NCI-H187 (cell line): Measurements from ENCODE around the gene PLCG2.
"Not testable (repeated sequence)": the region's sequence is repeated elsewhere in the genome, so short reads cannot be mapped to it uniquely, and the experiment has no call there.

Experiments used
- DNase-seq, 2 experiments: peaks; one replicate each; lab custom pipeline; 2025; lab: John Stamatoyannopoulos, UW

PLCG2 gene

DNA sequence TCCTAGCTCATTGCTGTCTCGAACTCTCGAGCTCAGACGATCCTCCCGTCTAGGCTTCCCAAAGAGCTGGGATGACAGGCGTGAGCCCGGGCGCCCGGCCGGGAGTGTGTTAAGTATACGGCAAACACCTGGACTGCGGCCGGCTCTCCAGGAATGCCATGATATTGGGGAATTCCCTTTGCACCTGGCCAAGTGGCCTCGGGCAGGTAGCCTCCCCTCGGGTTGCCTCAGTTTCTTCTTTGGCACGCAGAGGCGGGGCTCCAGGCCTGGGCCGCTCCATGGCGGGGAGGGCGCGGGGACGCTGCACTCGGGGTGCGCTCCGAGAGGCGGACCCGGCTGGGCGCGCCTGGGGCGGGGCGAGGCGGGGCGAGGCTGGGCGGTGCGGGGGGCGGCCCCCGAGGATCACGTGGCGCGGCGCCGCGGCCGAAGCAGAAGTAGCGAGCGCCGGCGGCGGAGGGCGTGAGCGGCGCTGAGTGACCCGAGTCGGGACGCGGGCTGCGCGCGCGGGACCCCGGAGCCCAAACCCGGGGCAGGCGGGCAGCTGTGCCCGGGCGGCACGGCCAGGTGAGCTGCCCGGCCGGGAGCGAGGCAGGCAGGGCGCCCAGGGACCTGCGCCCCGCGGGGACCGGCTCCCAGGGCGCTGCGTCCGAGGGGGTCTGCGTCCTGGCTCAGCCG, at the start of gene PLCG2:
TSS of gene PLCG2 (plus strand) at position 431 of the 675 bp plus-strand sequence. CDS start 6,699 bp downstream, outside the sequence.
- DNase-seq: peak in 1 of 2 experiments; percentile 4

DNA sequence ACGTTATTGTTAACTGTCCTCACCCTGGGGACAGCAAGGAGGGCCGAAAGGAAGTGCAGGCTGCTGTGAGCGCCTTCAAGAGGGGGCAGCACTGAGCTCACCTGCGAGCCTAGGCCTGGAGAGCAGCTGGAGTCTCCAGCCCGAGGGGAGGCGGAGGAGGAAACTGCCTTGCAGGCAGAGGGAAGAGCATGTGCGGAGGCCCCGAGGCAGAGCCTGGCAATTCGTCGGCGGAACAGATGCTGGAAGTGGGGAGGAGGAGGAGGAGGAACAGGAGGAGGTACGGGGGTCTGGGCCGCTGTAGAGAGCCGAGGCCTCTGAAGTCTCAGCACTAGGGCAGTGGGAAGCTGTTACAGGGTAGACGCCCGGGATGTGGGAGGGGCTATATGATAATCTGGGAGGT, 49.6 kb upstream of the PLCG2 start:
- DNase-seq: no peak

DNA sequence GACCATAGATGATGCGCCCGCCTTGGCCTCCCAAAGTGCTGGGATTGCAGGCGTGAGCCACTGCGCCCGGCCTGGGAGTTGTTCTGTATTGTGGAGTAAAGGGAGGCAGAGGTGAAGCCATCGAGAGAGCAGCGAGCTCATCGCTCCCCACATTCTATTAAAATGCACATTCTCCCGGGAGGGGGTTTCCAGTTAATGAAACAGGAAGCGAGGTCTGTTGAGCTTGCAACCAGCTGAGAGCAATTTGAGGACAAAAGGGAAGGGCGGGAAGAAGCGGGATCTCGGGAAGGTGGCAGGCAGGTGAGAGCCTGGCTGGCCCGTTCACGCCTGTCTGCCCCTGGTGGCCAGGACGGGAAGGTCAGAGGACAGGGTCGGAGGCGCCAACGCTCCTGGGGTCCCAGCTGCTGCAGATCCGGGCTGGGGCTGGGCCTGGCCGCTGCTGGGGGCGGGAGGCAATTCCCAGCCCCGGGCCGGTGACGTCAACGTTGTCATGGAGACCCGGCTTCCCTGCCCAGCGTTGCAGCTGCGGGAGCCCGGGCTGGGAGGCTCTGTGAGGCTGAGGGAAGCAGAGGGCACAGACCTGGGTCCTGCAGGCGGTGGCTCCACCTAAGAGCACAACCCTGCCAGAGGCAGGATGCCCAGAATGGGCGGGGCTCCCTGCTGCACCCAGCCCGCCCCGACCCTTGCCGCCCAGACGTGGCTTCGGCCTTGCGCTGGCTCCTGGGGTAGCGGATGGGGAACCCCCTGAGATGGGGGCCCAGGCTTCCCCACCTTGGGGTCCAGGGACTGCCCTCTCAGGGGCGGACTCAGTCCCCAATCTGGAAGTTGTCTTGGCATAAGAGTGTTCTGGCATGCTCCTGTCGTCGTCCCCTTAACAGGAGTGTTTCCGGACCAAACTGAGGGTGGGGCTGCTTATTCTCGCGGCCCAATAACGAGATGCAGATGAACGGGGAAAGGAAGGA, 48.7 kb upstream of the PLCG2 start:
- DNase-seq: peak; percentile 28 to 56

DNA sequence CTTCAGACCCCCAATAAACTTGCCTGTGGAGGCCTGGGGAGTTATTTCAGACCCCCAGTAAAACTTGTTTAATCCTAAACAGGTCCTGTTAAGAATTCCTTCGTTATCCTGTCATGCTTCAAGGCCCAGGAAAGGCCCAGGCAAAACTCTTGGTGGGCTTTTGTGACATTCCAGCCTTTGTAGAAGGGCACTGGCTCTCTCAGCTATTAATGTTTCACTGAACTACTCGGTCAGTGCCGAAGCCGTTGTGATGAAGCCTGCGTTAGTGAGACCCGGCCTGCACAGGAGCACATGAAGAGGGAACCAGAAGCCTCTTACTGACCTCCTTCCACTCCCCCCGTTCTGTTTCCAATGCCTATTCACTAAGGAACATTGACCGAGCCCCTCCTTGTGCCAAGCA, 47.4 kb upstream of the PLCG2 start:
- DNase-seq: no peak

DNA sequence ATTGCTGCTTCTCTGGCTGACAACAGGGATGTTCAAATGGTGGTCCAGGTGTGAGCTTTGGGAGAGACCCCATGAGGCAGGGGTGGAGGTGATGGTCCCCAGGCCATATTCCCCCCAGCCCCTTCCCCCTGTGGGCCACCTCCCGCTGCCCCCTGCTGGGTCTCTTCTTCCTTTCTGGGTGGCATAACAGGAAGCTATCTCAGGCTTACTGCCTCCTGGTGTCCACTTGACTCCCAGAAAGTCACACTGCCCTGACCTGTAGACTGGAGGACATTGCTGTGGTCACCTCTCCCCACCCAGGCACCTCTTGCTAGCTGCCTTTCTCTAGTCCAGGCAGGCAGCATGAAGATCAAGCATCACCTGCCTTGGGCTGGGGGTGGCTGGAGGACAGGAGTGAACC, 46.4 kb upstream of the PLCG2 start:
- no peak for DNase-seq

DNA sequence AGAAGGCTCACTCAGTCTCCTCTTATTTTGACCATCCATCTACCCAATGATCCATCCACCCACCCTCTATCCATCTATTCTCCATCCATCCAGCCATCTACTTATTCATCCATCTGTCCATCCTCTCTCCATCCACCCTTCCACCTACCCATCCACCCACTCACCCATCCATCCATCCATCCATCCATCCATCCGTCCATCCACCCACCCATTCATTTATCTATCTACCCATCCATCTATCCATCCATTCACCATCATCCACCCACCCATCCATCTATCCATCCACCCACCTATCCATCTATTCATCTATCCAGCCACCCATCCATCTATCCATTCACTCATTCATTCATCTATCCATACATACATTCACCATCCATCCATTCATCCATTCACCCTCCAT, 45.8 kb upstream of the PLCG2 start:
- no peak for DNase-seq

DNA sequence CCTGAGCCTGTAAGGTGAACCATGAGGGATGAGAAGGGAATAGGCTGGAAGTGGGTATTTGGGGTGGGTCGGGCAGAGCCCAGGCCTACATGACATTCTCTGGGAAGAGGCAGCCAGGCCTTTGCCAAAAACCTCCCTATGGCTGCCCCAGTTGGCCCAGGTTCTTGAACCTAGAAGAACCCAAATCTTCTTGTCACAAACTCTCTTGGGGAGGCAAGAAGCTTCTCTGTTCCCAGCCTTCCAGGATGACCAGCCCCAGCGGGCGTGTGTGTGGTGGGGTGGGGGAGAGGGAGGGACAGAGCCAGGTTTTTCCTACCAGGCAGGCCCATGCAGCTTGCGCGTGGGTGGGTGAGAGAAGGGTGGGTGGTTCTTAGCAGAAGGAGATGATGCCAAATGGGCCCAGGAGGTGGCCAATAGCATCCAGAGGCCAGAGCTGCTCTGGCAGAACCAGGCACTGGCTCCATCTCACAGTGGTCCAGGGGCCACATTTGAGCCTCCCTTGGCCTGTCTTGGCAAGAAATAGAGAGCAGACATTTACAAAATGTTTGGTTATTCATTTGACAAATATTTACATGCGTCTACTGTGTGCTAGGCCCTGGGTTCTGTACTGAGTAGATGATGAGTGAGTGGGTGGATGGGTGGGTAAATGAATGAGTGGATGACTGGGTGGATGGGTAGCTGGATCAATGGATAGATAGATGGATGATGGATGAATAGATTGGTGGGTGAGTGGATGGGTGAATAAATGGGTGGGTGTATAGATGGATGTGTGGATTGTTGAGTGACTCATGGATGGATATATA, 44.3 kb upstream of the PLCG2 start:
- no peak for DNase-seq

DNA sequence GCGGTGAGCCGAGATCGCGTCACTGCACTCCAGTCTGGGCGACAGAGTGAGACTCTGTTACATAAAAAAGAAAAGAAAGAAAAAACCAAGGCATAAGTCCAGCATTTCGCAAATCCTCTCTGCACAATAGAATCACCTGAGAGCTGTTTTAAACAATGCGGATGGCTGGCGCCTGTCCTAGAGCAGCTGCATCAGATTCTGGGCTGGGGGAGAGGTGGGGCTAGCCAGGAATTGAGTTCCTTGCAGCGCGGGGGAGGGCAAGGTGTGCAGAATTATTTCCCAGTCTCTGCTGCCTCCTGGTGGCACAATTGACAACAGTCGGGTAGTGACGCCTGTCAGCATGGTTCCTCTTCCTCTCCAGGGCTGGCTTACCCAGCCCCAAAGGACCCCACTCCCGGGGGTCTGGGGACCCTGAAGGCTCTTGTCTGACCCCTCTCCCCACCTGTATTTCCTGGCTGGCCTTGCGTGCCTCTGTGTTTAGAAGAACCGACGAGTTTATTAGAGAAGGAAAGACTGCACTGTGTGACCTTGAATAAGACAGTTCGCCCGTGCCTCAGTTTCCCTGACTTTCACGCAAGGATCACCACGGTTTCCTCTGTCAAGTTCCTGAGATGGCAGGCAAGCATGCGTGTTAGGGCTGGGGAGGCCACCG, 41.1 kb upstream of the PLCG2 start:
- DNase-seq: peak; percentile 66 to 70

DNA sequence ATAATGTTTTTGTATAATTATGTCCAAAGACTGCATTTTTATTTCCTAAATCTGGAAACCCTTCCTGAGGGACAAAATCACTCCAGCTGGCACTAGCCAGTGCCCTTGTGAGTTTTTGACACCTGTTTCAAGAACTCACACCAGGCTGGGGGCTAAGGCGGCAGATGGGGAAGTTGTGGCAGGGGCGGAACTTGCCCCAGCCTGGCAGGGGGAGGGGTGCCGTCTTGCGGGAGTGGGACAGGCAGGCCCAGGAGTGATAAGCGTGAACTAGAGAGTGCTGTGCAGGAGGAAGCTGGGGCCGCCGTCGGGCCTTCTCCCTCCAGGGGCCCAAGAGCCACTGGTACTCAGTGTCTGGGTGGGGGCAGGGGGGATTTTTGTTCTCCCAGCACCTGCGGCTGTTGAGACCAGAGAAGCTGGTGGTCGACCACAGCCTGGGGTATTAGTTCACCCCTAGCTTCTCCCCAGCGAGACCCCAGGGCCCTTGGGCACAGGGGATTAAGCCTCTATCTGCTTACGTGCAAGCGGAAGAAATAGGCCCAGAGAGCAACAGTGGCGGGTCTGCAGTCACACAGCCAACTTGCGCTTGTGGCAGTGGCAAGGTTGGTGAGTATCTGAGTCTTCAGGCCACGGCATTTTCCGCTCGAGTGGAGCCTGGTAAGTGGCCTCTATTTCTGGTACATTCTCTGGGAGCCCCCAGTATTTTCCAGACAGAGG, 40.2 kb upstream of the PLCG2 start:
- no peak for DNase-seq

DNA sequence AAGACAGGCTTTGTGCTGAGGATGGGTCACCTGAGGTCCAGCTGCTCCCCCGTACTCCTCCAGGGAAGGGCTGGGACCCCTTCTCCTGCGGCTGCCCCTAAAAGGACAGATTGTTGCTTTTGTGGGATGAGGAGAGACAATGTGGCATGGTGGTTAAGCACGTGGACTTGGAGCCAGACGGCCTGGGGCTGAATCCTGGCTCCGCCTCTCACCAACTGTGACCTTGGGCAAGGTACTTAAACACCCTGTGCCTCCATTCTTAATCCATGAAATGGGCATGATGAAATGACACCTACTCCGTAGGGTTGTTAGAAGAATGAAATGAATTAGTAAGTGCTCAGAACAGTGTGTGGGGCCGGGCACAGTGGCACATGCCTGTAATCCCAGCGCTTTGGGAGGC, 39.6 kb upstream of the PLCG2 start:
- DNase-seq: no peak

DNA sequence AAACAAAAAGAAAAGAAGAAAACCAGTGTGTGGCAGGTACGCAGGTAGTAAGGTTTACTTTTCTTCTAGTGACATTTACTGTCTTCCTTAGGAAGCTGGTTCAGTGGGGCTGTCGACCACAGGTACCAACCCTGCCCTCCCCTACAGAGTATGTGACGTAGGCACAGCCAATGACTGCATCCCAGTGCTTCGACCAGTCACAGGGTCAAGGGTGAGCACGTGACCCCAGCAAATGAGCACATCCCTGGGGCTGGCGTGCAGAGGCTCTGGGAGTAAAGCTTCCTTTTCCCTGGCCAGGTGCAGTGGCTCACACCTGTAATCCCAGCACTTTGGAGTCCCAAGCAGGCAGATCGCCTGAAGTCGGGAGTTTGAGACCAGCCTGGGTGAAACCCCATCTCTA, 38.9 kb upstream of the PLCG2 start:
- no peak for DNase-seq

DNA sequence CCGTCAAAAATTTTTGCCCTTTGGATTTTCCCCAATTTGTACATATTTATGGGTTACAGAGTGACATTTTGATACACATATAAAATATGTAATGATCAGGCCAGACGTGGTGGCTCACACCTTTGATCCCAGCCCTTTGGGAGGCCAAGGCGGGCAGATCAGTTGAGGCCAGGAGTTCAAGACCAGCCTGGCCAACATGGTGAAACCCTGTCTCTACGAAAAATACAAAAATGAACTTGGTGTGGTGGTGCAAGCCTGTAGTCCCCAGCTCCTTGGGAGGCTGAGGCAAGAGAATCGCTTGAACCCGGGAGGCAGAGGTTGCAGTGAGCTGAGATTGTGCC, 37.7 kb upstream of the PLCG2 start:
- not testable (repeated sequence) for DNase-seq

DNA sequence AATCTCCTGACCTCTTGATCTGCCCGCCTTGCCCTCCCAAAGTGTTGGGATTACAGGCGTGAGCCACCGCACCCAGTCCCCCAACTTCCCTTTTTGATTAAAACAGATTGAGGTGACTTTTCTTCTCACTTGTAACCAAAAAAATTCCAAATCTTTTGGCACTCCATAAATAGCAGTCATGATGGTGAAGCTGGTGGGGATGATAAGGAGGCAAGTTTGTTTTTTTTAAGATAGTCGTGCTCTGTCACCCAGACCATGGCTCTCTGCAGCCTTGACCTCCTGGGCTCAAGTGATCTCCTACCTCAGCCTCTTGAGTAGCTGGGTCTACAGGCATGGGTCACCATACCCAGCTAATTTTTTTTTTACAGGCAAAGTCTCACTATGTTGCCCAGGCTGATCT, 34.7 kb upstream of the PLCG2 start:
- no peak for DNase-seq

DNA sequence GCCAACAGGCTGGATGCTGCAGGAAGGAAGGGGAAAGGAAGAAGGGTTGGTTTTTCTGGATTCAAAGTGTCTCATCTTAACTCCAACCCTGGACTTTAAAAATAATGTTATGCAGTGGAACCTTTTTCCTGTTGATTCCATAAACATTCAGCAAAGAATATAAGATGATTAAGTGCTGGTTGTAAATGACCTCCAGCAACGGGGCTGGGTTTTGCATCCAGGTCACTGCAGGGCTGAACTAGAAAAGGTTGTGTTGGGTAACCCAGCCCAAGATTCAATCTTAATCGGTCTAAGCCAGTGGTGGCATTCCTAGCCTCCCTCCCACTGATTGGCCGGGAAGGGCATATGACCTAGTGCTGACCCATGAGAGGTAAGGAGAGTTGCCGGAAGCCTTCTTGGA, 34.2 kb upstream of the PLCG2 start:
- DNase-seq: no peak

DNA sequence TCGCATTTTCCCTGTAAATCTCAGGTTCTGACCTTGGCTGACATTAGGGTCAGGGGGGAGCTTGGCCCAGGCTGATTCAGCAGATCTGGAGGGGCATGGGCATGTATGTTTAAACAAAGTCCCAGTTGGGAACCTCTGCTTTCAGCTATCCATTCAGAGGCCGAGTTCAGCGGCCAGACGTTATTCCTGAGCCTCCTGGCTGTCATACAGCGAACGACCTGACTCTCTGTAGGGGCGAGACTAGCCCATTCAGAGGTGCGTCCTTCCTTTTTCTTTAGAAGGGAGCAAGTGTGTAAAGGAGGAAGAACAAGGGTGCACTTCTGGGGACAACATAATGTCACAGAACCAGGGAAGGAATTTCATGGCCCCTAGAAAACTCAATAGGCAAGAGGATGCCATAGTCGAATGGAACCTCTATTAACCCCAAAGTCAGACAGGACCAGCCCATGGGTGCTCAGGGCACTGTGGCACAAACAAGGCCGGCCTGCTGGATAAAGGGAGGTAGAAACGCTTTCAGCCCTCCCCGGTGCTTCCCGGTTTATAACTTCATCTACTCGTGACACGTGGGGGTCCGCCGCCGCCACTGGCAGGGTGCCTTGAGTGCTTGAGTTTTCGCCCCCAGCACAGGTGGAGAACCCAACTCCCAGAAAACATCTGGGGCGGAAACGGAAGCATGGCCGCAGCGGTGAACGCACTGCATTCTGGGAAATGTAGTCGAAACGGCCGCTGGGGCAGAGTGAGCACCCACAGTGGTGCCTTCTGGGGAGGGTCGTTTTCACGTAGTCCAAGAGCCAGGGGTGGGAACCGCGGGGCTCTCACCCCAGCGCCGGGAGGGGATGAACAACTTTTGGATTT, 33.2 kb upstream of the PLCG2 start:
- DNase-seq: peak in 1 of 2 experiments; percentile 0

DNA sequence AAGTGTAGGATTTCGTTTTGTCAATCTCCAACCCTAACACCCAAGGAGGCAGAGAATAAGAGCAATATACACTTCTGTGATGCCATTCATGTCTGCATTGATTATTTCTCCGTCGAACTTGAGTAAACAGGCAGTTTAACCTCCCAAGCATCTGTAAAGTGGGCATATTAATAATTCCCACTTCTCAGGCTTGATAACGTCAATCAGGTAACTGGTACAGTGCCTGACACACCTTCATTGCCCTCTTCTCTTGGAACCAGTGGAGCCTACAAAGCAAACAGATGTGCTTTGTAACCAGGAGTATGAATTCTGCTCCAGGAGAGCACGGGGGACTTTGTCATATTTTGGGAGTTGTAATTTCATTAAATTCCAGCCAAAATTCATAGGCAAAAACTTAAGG, 32.5 kb upstream of the PLCG2 start:
- no peak for DNase-seq

DNA sequence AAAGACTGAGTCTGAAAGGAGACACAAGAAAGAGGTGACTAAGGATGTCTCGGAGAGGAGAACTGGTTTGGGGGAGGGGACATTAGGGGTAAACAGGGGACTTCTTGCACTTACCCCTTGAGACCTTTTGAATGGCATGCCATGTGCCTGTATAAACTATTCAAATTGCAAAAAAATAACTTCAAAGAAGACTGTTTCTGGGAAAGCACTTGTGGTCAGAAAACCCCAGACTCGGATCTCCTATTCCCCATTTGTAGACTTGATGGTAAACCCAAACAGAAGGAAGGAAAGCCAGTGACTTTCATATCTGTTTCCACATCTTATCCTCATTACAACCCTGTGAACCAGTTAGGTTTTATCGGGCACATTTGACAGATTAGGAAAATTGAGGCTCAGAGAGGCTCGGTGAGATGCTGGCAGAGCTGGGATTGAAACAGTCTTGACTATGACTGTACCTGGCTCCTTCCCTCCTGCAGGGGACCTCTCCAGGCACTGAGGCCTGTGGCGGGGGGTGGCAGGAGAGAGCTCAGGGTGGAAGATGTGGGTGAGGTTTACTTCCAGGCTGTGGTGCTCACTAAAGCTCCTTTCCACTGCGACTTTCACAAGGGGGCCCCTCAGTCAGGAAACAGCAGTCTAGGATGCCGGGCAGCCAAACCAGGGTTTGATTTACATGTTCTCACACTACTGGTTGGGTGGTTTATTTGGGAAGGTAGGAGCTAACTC, 30.5 kb upstream of the PLCG2 start:
- DNase-seq: no peak

DNA sequence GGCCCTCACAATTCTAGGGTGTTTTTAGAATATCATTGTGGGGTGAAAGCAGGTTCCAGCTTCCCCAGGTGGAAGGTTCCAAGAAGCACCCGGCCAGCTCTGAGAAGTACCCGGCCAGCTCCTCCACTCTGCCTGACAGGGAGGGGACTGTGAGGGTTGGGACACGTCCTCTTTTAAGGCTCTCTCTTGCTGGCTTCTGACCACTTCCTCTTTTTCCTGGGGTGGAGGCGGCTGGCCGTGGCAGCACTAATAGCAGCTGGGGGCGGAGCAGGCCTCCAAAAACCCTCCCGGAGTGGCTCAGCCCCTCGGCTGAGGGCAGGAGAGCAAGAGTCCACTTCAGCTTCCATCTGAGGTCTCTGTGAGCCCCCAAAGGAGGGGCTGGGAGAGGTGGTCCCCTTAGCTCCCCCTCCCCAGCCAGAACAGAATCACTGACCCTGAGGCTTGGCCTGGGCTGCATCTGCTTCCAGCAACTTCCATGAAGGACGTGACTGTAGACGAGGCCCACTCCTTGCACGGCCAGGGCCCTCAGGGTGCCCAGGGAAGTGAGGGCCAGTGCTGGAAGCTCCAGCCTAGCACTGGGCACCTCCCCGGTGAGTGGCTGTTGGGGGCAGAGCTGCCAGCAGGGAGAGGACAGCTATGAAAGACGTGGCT, 26.7 kb upstream of the PLCG2 start:
- no peak for DNase-seq

DNA sequence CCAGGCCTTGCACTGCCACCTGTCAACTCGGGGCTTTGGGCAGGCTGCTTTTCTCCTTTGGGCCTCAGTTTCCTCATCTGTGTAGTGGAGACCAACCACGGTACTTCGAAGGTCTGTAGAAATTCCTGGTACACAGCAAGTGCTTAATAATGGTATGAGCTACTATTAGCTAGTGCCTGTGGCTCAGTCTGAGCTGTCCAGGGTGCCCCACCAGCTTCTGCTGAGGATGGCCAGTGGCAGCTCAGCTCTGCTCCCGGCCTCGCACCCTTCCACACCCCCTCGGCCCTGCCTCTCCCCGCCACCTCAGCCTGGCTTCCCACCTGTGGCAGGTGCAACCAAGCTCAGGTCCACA, 26.2 kb upstream of the PLCG2 start:
- DNase-seq: no peak
